Stimulated activated CD8-positive, alpha-beta memory T cell treated with anti-CD3 and anti-CD28 coated beads, Interleukin-15, amount 100 ng/mL, for 24 hours (primary cell): ENCODE measurements around the gene TDRD12.
A peak's percentile ranks its signal among the peaks of the same experiment; 100 is the strongest.

ENCODE experiments used
- DNase-seq: peaks from one replicate; pipeline ENCODE4 v3.0.0-alpha.2; 2020; ENCODE audit warnings: low read depth

Gene TDRD12

GRCh38 chr19:32719611-32720059, at the start of gene TDRD12:
TSS of gene TDRD12 (plus strand) at chr19:32719767. CDS start at chr19:32720073, 306 bp downstream.
- DNase-seq, result no peak

DNA sequence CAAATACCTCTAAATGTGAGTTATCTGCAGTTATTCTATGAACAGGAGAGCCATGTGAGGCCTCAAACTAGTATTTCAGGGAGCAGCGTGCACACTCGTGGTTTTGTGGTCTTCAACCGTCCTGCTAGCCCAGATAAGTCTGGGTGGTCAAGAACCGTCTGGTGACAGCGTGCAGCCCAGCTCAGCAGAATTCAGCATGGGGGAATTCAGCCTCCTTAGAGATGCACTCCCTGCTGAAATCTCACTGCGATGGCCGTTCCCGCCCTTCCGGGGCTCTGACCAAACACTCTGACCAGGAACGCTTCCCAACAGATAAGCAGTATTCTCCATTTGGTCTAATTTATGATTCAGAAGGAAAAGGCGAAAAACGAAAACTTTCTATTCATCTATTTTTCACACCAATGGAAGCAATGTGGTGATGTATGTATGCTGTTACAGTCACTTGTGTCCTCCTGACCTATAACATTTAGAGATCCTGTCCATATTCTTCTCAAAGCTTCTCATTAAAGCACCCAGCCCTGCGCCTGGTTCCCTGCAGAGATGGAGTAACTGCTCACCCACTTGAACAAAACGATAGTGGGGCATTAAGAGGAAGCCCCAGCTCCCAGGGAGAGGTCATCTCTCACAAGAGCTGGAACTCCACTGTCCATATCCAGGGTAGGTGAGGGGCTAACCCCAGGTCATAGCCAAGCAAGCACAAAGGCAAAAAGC, 47.5 kb upstream of the TDRD12 start:
- no peak for DNase-seq

- DNase-seq, result no peak
Observed at GRCh38 chr19:32672841-32673240, 46.7 kb upstream of the TDRD12 start.

DNA sequence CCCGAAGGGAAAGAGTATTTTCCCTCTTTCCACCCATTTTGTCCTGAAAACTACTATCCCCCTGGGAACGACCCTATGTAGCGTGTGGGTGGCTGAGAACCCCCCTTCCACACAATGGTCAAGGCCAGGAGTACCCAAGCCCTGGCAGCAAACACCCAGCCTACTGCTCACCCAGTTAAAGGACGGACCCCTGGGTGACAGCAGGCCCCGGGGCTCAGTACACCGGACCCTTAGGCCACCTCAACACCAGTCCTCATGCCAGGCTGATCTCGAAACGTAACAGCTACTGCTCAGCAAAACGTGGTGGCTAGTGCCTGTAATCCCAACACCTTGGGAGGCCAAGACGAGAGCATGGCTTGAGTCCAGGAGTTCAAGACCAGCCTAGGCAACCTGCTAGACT, 46.0 kb upstream of the TDRD12 start:
- no peak for DNase-seq

DNA sequence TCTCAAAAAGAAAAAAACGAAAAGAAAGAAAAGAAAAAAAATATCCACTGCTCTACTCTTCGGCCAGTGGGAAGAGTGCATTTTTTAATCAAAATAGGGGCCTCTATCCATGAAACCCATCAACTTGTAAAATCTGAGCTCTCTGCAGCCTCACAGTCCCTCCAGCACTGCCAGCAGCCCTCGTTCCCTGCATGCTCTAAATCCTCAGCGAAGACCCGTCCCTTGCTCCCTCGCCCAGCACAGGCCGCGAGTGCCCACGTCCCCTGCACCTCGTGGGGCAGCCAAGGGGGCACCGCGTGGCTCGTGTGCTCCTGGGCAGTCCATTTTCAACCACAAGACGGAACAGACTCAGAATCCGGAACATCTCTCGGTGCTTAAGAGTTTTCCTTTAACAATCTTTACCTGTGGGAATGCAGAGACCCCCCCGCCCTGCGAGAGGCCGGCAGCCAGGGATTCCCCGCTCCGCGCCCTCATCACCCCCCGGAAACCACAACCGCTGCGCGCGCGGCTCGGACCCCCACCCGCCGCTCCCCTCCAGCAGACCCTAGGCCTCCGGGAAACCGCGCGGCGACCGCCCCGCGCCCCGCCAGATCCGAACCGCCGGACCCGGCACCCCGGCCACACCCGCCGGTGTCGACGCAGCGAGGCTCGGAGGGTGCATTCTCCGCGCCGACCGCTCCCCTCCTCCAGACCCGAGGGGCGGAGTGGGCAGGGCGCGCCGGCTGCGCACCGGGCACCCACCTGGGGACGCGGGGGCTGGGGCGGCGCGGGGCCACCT, 45.2 kb upstream of the TDRD12 start:
- DNase-seq, result no peak

DNA sequence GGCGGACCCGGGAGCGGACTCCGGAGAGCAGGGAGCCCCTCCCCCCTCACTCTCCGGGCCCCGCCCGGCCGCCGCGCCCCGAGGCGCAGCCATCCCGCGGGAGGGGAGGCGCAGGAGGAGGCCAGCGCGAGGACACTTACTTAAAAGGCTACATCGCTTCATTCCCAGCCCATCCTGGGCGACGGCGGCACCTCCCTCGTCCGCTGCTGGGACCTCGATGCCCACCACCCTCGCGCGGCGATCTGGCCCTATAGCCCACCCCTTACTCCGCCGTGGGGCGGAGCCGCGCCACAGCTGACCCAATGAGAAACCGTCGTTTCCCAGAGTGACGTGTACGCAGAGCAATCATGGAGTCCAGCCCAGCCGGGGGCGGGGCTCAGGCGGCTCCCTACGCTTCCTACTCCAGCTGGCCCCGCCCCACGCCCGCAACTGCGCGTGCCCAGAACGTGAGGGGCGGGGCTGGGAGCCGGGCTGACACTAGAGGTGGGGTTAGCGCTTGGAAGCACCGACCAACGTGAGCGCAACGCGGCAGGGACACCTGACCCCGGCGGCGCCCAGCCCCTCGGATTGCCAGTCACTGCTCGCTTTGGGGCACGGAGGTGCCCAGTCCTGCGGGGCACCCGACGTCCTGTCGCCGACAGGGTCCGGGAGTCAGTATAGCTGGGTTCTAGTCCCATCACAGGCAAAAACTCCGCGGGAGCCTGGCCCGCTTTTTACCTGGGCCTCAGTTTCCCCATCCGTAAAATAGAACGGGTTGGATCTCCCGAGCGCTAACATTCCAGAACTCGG, 44.4 kb upstream of the TDRD12 start, which contains the start of gene ANKRD27:
Gene ANKRD27, minus strand, starts transcription at position 250 of the 789 bp plus-strand sequence. CDS start 16,165 bp downstream, outside the sequence.
- peak; percentile 96 for DNase-seq

GRCh38 chr19:32675720-32676185, 43.8 kb upstream of the TDRD12 start, which contains the start of gene RGS9BP:
TSS of gene RGS9BP (plus strand) at chr19:32675848. CDS start at chr19:32676264, 416 bp downstream.
- DNase-seq, result no peak

DNA sequence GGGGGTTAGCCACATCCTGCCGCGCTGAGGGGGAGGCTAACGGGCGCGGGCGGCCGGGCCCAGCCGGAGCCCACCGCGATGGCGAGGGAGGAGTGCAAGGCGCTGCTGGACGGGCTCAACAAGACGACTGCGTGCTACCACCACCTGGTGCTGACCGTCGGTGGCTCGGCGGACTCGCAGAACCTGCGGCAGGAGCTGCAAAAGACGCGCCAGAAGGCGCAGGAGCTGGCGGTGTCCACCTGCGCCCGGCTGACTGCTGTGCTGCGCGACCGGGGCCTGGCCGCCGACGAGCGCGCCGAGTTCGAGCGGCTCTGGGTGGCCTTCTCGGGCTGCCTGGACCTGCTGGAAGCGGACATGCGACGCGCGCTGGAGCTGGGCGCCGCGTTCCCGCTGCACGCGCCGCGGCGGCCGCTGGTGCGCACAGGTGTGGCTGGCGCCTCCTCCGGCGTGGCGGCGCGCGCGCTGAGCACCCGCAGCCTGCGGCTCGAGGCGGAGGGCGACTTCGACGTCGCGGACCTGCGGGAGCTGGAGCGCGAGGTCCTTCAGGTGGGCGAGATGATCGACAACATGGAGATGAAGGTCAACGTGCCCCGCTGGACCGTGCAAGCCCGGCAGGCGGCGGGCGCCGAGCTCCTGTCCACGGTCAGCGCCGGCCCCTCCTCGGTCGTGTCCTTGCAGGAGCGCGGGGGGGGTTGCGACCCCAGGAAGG, 43.2 kb upstream of the TDRD12 start:
- no peak for DNase-seq

GRCh38 chr19:32676895-32677359, 42.6 kb upstream of the TDRD12 start:
- DNase-seq, result no peak

- no peak for DNase-seq
Observed at GRCh38 chr19:32677657-32678056, 41.9 kb upstream of the TDRD12 start.

GRCh38 chr19:32680986-32681385, 38.6 kb upstream of the TDRD12 start:
- no peak for DNase-seq

DNA sequence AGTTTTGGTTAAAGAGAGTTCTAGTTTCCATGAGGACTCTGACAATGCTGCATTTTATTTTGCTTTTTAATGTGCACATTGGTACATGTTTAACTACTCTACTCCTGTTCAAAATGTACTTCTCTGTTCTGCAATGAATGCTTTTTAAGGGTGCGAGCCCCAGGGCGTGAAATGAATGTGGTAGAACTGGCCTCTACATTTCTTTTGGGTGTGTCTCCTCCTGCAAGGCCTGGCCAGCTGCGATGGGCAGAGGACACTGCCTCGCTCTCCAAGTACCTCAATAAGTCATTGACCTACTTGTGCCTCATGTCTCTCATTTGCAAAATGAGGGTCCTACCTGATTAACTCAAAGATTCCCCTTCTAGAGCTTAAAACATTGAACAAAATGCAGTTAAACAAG, 37.2 kb upstream of the TDRD12 start:
- DNase-seq, result no peak

GRCh38 chr19:32686847-32687475, 32.6 kb upstream of the TDRD12 start:
- DNase-seq, result no peak

DNA sequence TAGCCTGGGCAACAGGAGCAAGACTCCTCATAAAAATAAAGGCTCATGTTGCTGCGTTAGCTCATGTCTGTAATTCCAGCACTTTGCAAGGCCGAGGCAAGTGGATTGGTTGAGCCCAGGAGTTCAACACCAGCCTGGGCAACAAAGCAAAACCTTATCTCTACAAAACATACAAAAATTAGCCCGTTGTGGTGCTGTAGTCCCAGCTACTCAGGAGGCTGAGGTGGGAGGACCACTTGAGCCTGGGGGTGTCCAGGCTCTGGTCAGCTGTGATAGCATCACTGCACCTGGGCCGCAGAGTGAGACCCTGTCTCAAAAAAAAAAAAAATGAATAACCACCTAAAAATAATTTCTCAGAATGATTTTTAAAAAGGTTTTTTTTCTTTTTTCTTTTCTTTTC, 31.9 kb upstream of the TDRD12 start:
- DNase-seq, result no peak

DNA sequence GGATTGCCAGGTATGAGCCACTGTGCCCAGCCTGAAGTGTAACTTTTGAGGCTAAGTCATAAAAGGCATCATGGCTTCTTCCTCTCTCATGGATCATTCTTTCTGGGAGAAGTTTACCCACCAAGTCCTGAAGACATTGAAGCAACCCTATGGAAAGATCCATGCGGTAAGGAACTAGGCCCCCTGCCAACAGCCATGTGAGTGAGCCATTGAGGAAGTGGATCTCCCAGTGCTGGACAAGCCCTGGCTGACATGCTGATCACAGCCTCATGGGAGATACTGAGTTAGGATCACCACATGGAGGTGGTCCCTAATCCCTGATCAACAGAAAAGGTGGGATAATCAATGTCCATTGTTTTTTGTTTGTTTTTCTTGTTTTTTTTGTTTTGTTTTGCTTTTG, 31.3 kb upstream of the TDRD12 start:
- no peak for DNase-seq

DNA sequence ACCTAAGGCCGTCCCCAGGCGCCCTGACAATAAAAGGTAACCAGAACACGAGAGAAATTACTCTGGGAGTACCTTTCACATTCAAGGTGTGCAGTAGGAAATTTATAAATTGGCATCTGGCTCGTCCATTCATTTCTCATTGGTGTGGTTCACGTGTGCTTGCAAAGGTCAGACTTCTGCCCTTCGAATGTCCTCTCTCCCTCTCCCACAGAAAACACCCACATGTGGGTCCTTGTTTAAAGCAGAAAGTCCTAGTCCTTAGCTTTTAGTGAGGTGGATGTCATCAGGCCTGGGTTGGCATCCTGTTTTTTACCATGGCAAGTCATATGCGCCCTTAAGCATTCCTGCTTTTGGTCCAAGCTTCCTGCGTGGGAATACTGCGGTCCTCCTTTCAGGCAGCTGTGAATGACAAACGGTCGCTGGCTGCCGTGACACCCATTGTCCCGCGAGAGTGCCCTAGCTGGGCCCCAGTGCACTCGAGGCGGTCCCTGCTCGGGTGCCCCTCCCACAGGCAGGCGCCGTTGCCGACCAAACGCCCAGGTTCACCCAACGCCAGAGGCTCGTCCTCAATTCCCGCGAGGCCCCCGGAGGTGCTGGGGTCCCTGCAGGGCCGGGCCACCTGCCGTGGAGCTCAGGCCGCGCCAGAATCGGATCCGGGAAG, 28.1 kb upstream of the TDRD12 start, which contains the start of gene NUDT19:
Gene NUDT19, plus strand, starts transcription at position 531 of the 661 bp plus-strand sequence. CDS start 140 bp downstream, outside the sequence.
- DNase-seq, result peak; percentile 51

DNA sequence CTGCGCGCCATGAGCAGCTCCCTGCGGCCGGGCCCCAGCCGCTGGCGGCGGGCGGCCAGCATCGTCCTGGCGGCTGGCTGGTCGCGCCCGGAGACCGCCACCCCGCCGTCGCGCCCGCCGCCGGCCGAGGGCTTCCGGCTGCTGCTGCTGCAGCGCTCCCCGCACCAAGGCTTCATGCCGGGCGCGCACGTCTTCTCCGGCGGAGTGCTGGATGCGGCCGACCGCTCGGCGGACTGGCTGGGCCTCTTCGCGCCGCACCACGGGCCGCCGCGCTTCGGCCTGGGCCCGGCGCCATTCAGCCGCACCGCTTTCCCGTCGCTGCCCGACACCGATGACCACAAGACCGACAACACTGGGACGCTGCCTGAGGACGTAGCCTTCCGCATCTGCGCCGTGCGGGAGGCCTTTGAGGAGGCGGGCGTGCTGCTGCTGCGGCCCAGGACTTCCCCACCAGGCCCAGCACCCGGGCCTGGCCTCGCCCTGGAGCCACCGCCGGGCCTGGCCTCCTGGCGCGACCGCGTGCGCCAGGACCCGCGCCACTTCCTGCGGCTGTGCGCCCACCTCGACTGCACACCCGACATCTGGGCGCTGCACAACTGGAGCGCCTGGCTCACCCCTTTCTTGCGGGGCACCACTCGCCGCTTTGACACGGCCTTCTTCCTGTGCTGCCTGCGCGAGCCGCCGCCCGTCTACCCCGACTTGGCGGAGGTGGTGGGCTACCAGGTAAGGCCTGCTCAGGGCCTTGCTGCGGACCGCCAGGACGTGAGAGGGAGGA, 27.4 kb upstream of the TDRD12 start:
- no peak for DNase-seq

- DNase-seq, result no peak
Observed at GRCh38 chr19:32692727-32693061, 26.9 kb upstream of the TDRD12 start.
